ENCODE measurements around the gene FIGN. TPM values are rescaled to one million over a fixed set of nuclear protein-coding genes. Genes with fewer than 3 reads are reported as not detected.

FIGN gene
- total RNA-seq, 4 donors from 2014 or later: 0.42 to 3.1 (median 1.3) TPM

DNA sequence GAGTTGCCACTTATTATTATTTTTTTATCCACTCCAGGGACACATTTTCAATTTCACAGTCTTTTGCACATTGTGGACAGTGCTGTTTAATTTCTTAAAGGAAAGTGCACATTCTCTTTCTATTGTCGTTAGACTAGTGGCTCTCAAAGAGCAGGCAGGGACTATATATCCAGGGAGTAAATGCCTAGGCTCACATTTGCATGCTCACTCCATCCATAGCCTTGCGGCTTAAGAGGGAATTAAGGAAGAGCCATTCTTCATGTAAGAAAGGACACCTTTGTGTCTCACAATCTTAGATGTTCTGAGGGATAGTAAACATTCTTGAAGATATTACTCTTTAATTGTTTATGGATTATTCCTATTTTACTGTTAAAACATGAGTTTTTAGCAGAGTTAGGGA is 70.8 kb downstream of the FIGN start:
- in situ Hi-C loops (cut with MboI; ENCODE audit: low sequenced_read_pairs in 4 of 4) (no loop called here), intact Hi-C loops (cut with DNase I; ENCODE audit: low total_unique reads) (no loop called here)
- peaks cover 0 to 3% of the 10 kb centered on the region in 2 donors for H3K4me1 ChIP-seq
- H3K27me3 ChIP-seq: no peaks in the 10 kb centered on the region
- no peak for ATAC-seq
- no peak overlapping the region for H3K27ac ChIP-seq
- no peak overlapping the region for H3K4me3 ChIP-seq
- no peak for TF ChIP-seq POLR2A (IDR thresholded peaks at IDR 0.05)
- TF ChIP-seq, protein P1, sequence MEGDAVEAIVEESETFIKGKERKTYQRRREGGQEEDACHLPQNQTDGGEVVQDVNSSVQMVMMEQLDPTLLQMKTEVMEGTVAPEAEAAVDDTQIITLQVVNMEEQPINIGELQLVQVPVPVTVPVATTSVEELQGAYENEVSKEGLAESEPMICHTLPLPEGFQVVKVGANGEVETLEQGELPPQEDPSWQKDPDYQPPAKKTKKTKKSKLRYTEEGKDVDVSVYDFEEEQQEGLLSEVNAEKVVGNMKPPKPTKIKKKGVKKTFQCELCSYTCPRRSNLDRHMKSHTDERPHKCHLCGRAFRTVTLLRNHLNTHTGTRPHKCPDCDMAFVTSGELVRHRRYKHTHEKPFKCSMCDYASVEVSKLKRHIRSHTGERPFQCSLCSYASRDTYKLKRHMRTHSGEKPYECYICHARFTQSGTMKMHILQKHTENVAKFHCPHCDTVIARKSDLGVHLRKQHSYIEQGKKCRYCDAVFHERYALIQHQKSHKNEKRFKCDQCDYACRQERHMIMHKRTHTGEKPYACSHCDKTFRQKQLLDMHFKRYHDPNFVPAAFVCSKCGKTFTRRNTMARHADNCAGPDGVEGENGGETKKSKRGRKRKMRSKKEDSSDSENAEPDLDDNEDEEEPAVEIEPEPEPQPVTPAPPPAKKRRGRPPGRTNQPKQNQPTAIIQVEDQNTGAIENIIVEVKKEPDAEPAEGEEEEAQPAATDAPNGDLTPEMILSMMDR (IDR thresholded peaks at IDR 0.05 in 4 of 5, conservative IDR thresholded peaks at IDR 0.05 in 1 of 5): no peak
- DNase-seq: no peak
- H3K36me3 ChIP-seq: no peaks in the 10 kb centered on the region
- no peaks in the 10 kb centered on the region for H3K9me3 ChIP-seq

DNA sequence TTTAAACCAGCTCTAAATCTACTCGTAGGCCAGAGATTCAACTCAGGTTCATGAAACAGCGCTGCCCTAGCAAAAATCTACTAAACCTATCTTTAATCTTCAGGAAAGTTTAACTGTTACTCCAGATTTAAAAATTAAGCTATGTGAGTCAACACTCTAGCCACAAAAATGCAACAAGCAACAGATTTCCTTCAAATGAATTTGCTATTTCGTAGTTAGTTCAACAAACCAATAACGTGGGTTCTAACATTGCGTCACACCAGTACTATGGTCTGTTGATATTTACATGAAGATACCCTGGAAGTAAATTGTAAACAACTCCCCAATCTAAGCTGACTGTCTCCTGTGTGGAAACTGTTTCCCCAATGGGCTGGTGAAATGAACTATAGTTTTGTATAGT is 71.2 kb downstream of the FIGN start:
- peaks cover 0 to 3% of the 10 kb centered on the region in 2 donors for H3K4me1 ChIP-seq
- intact Hi-C loops (cut with DNase I; ENCODE audit: low total_unique reads) (no loop called here), in situ Hi-C loops (cut with MboI; ENCODE audit: low sequenced_read_pairs in 4 of 4) (no loop called here)
- no peaks in the 10 kb centered on the region for H3K36me3 ChIP-seq
- DNase-seq: no peak
- TF ChIP-seq, protein P1 (IDR thresholded peaks at IDR 0.05 in 4 of 5, conservative IDR thresholded peaks at IDR 0.05 in 1 of 5): no peak
- TF ChIP-seq POLR2A (IDR thresholded peaks at IDR 0.05): no peak
- H3K9me3 ChIP-seq: no peaks in the 10 kb centered on the region
- no peak overlapping the region for H3K27ac ChIP-seq
- no peaks in the 10 kb centered on the region for H3K27me3 ChIP-seq
- ATAC-seq: no peak
- no peak overlapping the region for H3K4me3 ChIP-seq

DNA sequence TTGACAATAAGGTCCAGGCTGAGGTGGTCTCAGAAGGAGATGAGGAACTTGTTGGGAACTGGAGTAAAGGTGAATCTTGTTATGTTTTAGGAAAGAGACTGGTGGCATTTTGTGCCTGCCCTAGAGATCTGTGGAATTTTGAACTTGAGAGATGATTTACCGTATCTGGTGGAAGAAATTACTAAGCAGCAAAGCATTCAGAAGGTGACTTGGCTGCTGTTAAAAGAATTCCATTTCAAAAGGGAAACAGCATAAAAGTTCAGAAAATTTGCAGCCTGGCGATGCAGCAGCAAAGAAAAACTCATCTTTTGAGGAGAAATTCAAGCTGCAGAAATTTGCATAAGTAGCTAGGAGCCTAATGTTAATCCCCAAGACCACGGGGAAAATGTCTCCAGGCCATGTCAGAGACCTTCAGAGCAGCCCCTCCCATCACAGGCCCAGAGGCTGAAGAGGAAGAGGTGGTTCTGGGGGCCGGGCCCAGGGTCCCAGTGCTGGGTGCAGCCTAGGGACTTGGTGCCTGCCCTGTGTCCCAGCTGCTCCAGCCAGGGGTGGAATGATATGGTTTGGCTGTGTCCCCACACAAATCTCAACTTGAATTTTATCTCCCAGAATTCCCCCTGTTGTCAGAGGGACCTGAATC is 73.5 kb downstream of the FIGN start:
- H3K27ac ChIP-seq: no peak overlapping the region

DNA sequence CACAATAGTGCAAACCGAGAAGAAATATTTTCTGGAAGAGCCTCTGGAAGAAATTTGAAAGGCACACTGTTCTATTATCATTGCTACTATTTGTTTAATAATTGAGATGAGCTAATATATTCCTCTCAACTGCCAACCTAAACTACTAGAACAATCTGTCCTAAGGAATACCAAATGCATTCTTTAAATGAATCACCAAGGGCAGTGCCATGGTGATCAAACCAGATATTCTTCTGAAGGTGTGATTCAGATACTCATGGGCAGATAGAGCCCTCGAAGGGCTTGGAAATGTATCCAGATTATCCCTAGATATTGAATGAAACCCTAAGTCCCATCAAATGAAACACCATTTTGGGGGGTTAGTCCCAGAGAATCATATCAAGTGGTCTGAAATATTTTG is 76.6 kb downstream of the FIGN start:
- Histone ChIP-seq H3K27me3 (no peaks in the 10 kb centered on the region), H3K9me3 (no peaks in the 10 kb centered on the region), H3K4me3 (no peak overlapping the region), H3K36me3 (no peaks in the 10 kb centered on the region), H3K4me1 (no peaks in the 10 kb centered on the region), H3K27ac (no peak overlapping the region)
- no peak for TF ChIP-seq POLR2A (IDR thresholded peaks at IDR 0.05)
- TF ChIP-seq, protein P1 (IDR thresholded peaks at IDR 0.05 in 4 of 5, conservative IDR thresholded peaks at IDR 0.05 in 1 of 5): no peak
- in situ Hi-C loops (cut with MboI; ENCODE audit: low sequenced_read_pairs in 4 of 4): no loop called here
- intact Hi-C loops (cut with DNase I; ENCODE audit: low total_unique reads): no loop called here
- no peak for DNase-seq
- no peak for ATAC-seq

More for the DNA sequence above, 73.5 kb downstream of the FIGN start:
- intact Hi-C loops (cut with DNase I; ENCODE audit: low total_unique reads): no loop called here
- H3K9me3 ChIP-seq: no peaks in the 10 kb centered on the region
- in situ Hi-C loops (cut with MboI; ENCODE audit: low sequenced_read_pairs in 4 of 4): no loop called here
- H3K36me3 ChIP-seq: no peaks in the 10 kb centered on the region
- no peak for ATAC-seq
- no peak overlapping the region for H3K4me3 ChIP-seq
- no peak for DNase-seq
- TF ChIP-seq, protein P1 (IDR thresholded peaks at IDR 0.05 in 4 of 5, conservative IDR thresholded peaks at IDR 0.05 in 1 of 5): no peak
- TF ChIP-seq POLR2A (IDR thresholded peaks at IDR 0.05): no peak
- no peaks in the 10 kb centered on the region for H3K27me3 ChIP-seq
- H3K4me1 ChIP-seq: no peaks in the 10 kb centered on the region

DNA sequence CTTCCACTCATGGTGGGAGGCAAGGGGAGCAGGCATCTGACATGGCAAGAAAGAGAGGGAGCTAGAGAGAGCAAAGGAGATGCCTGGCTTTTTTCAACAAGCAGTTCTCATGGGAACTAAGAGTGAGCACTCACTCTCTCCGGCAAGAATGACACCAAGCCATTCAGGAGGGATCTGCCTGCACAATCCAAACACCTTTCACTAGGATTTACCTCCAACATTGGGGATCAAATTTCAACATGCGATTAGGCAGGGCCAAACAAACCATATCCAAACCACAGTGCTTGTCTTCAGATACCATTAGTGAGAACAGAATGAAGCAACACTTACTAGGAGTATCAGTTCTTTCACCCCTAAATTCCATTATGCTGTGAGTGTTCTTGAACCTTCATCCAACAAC is 77.3 kb downstream of the FIGN start:
- no peak overlapping the region for H3K27ac ChIP-seq
- ATAC-seq: no peak

More for the DNA sequence above, 77.3 kb downstream of the FIGN start:
- TF ChIP-seq, protein P1 (IDR thresholded peaks at IDR 0.05 in 4 of 5, conservative IDR thresholded peaks at IDR 0.05 in 1 of 5): no peak
- TF ChIP-seq POLR2A (IDR thresholded peaks at IDR 0.05): no peak
- no peaks in the 10 kb centered on the region for H3K4me1 ChIP-seq
- no peaks in the 10 kb centered on the region for H3K9me3 ChIP-seq
- H3K27me3 ChIP-seq: no peaks in the 10 kb centered on the region
- in situ Hi-C loops (cut with MboI; ENCODE audit: low sequenced_read_pairs in 4 of 4): no loop called here
- intact Hi-C loops (cut with DNase I; ENCODE audit: low total_unique reads): no loop called here
- no peaks in the 10 kb centered on the region for H3K36me3 ChIP-seq
- no peak for DNase-seq
- no peak overlapping the region for H3K4me3 ChIP-seq

All from gastrocnemius medialis (tissue), 4 donors.